HEK293 (cell line): ENCODE measurements around the gene FOXD3.

Experiments
- CTCF ChIA-PET: fragments of 350-600 bp; formaldehyde crosslinking; extraction: SDS; loops from one replicate; lab custom pipeline; 2021; ENCODE audit warnings: antibody characterized with exemption; lab: Yijun Ruan, JAX
- POLR2A ChIA-PET: fragments of 300-600 bp; formaldehyde crosslinking; extraction: SDS; loops from one replicate; lab custom pipeline; 2020; ENCODE audit warnings: antibody characterized with exemption, inconsistent platforms; lab: Yijun Ruan, JAX
- H3K27ac ChIP-seq: fragments of 200-500 bp; sonication (Bioruptor generic); 2 replicates; pipeline ENCODE4 v1.5.1; 2014; ENCODE audit warnings: low read depth, low read length, control low read depth, inconsistent platforms; ENCODE audit errors: extremely low read depth
- H3K36me3 ChIP-seq, 2 experiments: fragments of 200-500 bp in 1 of 2; sonication (Bioruptor generic) in 1 of 2; 1 replicate in 1 of 2; 2 replicates in 1 of 2; pipeline ENCODE4 v1.5.1; 2014 to 2017; ENCODE audit warnings: inconsistent platforms in 2 of 2, low read length in 2 of 2; ENCODE audit not compliant: control insufficient read depth in 2 of 2, insufficient read depth in 1 of 2
- H3K4me1 ChIP-seq: fragments of 200-500 bp; sonication (Bioruptor generic); 2 replicates; pipeline ENCODE4 v1.5.1; 2014; ENCODE audit warnings: mild to moderate bottlenecking, low read length, inconsistent platforms; ENCODE audit not compliant: control insufficient read depth, insufficient read depth
- H3K4me3 ChIP-seq: 2 replicates; pipeline ENCODE4 v1.5.1; 2011; ENCODE audit warnings: low read depth, mild to moderate bottlenecking, control low read depth, low read length, moderate library complexity
- H3K9me3 ChIP-seq: fragments of 200-500 bp; sonication (Bioruptor generic); 2 replicates; pipeline ENCODE4 v1.5.1; 2014; ENCODE audit warnings: low read depth, low read length, inconsistent platforms; ENCODE audit not compliant: control insufficient read depth, insufficient read depth
- FEZF1 ChIP-seq: fragments of 450-650 bp; formaldehyde crosslinking; IDR thresholded peaks from 2 replicates; pipeline ENCODE4 v1.5.1; 2016; ENCODE audit warnings: missing biosample characterization, missing genetic modification characterization
- ZIC2 ChIP-seq: fragments of 450-650 bp; formaldehyde crosslinking; IDR thresholded peaks from 2 replicates; pipeline ENCODE4 v1.5.1; 2016; ENCODE audit warnings: missing biosample characterization, missing genetic modification characterization
- ZNF112 ChIP-seq: fragments of 450-650 bp; formaldehyde crosslinking; IDR thresholded peaks from 2 replicates; pipeline ENCODE4 v1.5.0; 2017; ENCODE audit warnings: missing biosample characterization, missing genetic modification characterization
- ZNF114 ChIP-seq: fragments of 450-650 bp; formaldehyde crosslinking; IDR thresholded peaks from 2 replicates; pipeline ENCODE4 v1.5.0; 2017; ENCODE audit warnings: missing biosample characterization, missing genetic modification characterization
- ZNF132 ChIP-seq: fragments of 450-650 bp; formaldehyde crosslinking; IDR thresholded peaks from 2 replicates; pipeline ENCODE4 v1.5.1; 2017; ENCODE audit warnings: missing biosample characterization, missing genetic modification characterization, borderline replicate concordance
- ZNF423 ChIP-seq: fragments of 450-650 bp; formaldehyde crosslinking; IDR thresholded peaks from 2 replicates; pipeline ENCODE4 v1.5.1; 2016; ENCODE audit warnings: missing biosample characterization, missing genetic modification characterization
- ZNF426 ChIP-seq: fragments of 450-650 bp; formaldehyde crosslinking; IDR thresholded peaks from 2 replicates; pipeline ENCODE4 v1.5.1; 2017; ENCODE audit warnings: missing biosample characterization, missing genetic modification characterization, mild to moderate bottlenecking, inconsistent platforms, moderate library complexity
- ZNF433 ChIP-seq: fragments of 450-650 bp; formaldehyde crosslinking; IDR thresholded peaks from 2 replicates; pipeline ENCODE4 v1.5.1; 2016; ENCODE audit warnings: missing biosample characterization, missing genetic modification characterization, low read depth
- ZNF514 ChIP-seq: fragments of 450-650 bp; formaldehyde crosslinking; IDR thresholded peaks from 2 replicates; pipeline ENCODE4 v1.5.1; 2016; ENCODE audit warnings: missing biosample characterization, missing genetic modification characterization
- ZNF548 ChIP-seq: fragments of 450-650 bp; formaldehyde crosslinking; IDR thresholded peaks from 2 replicates; pipeline ENCODE4 v1.5.1; 2016; ENCODE audit warnings: missing biosample characterization, missing genetic modification characterization
- ZNF571 ChIP-seq: fragments of 450-650 bp; formaldehyde crosslinking; IDR thresholded peaks from 2 replicates; pipeline ENCODE4 v1.5.0; 2017; ENCODE audit warnings: missing biosample characterization, missing genetic modification characterization
- ZNF660 ChIP-seq: fragments of 450-650 bp; IDR thresholded peaks from 2 replicates; pipeline ENCODE4 v1.5.1; 2018; ENCODE audit warnings: missing biosample characterization, mild to moderate bottlenecking, missing genetic modification characterization
- ZNF670 ChIP-seq: fragments of 450-650 bp; formaldehyde crosslinking; IDR thresholded peaks from 2 replicates; pipeline ENCODE4 v1.5.1; 2016; ENCODE audit warnings: missing biosample characterization, missing genetic modification characterization, low read depth
- TF ChIP-seq, protein P1 (sequence below): fragments of 450-650 bp; formaldehyde crosslinking; IDR thresholded peaks from 2 replicates; pipeline ENCODE4 v1.5.1; 2016; ENCODE audit warnings: missing biosample characterization, missing genetic modification characterization
- TF ChIP-seq, protein P2 (sequence below): fragments of 450-650 bp; formaldehyde crosslinking; IDR thresholded peaks from 2 replicates; pipeline ENCODE4 v1.5.1; 2016; ENCODE audit warnings: missing biosample characterization, missing genetic modification characterization, borderline replicate concordance
- TF ChIP-seq, protein P3 (sequence below): fragments of 450-650 bp; formaldehyde crosslinking; IDR thresholded peaks from 2 replicates; pipeline ENCODE4 v1.5.1; 2016; ENCODE audit warnings: missing biosample characterization, missing genetic modification characterization
- TF ChIP-seq, protein P4 (sequence below): fragments of 450-650 bp; formaldehyde crosslinking; IDR thresholded peaks from 2 replicates; pipeline ENCODE4 v1.5.1; 2016; ENCODE audit warnings: missing biosample characterization, missing genetic modification characterization
- TF ChIP-seq, protein P5 (sequence below): fragments of 450-650 bp; formaldehyde crosslinking; IDR thresholded peaks from 2 replicates; pipeline ENCODE4 v1.5.1; 2016; ENCODE audit warnings: missing biosample characterization, missing genetic modification characterization
- TF ChIP-seq, protein P6 (sequence below): fragments of 450-650 bp; IDR thresholded peaks from 2 replicates; pipeline ENCODE4 v1.5.1; 2018; ENCODE audit warnings: missing biosample characterization, mild to moderate bottlenecking, missing genetic modification characterization

FOXD3 gene

DNA sequence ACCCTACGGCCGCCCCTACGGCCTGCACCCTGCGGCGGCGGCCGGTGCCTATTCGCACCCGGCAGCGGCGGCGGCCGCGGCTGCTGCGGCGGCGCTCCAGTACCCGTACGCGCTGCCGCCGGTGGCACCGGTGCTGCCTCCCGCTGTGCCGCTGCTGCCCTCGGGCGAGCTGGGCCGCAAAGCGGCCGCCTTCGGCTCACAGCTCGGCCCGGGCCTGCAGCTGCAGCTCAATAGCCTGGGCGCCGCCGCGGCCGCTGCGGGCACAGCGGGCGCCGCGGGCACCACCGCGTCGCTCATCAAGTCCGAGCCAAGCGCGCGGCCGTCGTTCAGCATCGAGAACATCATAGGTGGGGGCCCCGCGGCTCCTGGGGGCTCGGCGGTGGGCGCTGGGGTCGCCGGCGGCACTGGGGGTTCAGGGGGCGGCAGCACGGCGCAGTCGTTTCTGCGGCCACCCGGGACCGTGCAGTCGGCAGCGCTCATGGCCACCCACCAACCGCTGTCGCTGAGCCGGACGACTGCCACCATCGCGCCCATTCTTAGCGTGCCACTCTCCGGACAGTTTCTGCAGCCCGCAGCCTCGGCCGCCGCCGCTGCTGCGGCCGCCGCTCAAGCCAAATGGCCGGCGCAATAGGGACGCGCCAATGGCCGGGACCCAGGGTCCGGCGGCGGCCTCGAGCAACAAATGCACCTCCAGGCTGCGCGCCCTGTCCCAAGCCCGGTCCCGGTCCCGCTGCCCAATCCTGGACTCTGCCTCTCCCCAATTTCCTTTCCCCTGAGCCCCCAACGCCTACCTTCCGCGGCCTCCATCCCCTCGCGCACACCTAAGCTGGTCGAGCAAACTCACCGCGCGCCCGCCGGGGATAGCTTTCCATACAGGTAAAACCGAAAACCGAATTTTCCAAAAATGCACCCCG lies 1.8 kb downstream of the FOXD3 start (continued):
- TF ChIP-seq, protein P1, sequence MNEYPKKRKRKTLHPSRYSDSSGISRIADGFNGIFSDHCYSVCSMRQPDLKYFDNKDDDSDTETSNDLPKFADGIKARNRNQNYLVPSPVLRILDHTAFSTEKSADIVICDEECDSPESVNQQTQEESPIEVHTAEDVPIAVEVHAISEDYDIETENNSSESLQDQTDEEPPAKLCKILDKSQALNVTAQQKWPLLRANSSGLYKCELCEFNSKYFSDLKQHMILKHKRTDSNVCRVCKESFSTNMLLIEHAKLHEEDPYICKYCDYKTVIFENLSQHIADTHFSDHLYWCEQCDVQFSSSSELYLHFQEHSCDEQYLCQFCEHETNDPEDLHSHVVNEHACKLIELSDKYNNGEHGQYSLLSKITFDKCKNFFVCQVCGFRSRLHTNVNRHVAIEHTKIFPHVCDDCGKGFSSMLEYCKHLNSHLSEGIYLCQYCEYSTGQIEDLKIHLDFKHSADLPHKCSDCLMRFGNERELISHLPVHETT (tag by site-specific recombination): no peak
- no peak for TF ChIP-seq ZIC2 (tag by site-specific recombination)
- TF ChIP-seq ZNF660 (tag by site-specific recombination): 0 out of 2 replicates have a peak, but pooled peaks have one; percentile 4
- TF ChIP-seq ZNF132 (tag by site-specific recombination): no peak
- no peak for TF ChIP-seq ZNF112 (tag by site-specific recombination)

DNA sequence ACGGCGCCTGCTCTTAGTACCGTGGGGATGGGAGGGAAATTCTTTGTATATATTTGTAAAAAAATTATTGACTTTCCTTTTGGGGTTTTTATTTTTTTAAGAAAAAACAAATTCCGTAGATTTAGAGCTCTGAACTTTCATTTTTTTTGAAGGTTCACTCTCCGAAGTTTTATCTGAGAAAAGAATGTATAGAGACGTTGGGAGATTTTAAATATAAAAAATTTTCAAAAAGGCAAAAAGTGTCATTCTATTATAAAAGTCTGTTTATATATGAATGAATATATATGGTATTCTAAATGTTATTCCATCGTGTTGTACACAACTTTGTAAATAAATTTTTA lies 2.4 kb downstream of the FOXD3 start:
- Histone ChIP-seq H3K27ac (no peak overlapping the region; the same call in 1 of the 2 replicates), H3K4me3 (no peak overlapping the region; the same call in 1 of the 2 replicates), H3K4me1 (peaks cover 5% of the 10 kb centered on the region; the same call in 1 of the 2 replicates), H3K36me3 (no peaks in the 10 kb centered on the region), H3K9me3 (no peaks in the 10 kb centered on the region)
- ChIA-PET CTCF (interaction anchor here (0.6 to 3.8 kb wide), 5 partner anchors 25 to 837 kb away, joined by 3 to 34 read pairs (median 3); no protein-coding TSS in a partner anchor), POLR2A (interaction anchor here (1.1 kb wide), 1 partner anchor 10 kb away, joined by 3 read pairs; no protein-coding TSS in a partner anchor)
- TF ChIP-seq ZNF114 (no peak), FEZF1 (tag by site-specific recombination) (no peak), ZNF433 (tag by site-specific recombination) (no peak), ZNF426 (no peak), ZNF548 (tag by site-specific recombination) (no peak), ZNF670 (tag by site-specific recombination) (no peak), ZNF571 (tag by site-specific recombination) (no peak), ZNF423 (no peak), ZNF514 (tag by site-specific recombination) (no peak)
- TF ChIP-seq, protein P2, sequence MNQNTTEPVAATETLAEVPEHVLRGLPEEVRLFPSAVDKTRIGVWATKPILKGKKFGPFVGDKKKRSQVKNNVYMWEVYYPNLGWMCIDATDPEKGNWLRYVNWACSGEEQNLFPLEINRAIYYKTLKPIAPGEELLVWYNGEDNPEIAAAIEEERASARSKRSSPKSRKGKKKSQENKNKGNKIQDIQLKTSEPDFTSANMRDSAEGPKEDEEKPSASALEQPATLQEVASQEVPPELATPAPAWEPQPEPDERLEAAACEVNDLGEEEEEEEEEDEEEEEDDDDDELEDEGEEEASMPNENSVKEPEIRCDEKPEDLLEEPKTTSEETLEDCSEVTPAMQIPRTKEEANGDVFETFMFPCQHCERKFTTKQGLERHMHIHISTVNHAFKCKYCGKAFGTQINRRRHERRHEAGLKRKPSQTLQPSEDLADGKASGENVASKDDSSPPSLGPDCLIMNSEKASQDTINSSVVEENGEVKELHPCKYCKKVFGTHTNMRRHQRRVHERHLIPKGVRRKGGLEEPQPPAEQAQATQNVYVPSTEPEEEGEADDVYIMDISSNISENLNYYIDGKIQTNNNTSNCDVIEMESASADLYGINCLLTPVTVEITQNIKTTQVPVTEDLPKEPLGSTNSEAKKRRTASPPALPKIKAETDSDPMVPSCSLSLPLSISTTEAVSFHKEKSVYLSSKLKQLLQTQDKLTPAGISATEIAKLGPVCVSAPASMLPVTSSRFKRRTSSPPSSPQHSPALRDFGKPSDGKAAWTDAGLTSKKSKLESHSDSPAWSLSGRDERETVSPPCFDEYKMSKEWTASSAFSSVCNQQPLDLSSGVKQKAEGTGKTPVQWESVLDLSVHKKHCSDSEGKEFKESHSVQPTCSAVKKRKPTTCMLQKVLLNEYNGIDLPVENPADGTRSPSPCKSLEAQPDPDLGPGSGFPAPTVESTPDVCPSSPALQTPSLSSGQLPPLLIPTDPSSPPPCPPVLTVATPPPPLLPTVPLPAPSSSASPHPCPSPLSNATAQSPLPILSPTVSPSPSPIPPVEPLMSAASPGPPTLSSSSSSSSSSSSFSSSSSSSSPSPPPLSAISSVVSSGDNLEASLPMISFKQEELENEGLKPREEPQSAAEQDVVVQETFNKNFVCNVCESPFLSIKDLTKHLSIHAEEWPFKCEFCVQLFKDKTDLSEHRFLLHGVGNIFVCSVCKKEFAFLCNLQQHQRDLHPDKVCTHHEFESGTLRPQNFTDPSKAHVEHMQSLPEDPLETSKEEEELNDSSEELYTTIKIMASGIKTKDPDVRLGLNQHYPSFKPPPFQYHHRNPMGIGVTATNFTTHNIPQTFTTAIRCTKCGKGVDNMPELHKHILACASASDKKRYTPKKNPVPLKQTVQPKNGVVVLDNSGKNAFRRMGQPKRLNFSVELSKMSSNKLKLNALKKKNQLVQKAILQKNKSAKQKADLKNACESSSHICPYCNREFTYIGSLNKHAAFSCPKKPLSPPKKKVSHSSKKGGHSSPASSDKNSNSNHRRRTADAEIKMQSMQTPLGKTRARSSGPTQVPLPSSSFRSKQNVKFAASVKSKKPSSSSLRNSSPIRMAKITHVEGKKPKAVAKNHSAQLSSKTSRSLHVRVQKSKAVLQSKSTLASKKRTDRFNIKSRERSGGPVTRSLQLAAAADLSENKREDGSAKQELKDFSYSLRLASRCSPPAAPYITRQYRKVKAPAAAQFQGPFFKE: no peak
- TF ChIP-seq, protein P3, sequence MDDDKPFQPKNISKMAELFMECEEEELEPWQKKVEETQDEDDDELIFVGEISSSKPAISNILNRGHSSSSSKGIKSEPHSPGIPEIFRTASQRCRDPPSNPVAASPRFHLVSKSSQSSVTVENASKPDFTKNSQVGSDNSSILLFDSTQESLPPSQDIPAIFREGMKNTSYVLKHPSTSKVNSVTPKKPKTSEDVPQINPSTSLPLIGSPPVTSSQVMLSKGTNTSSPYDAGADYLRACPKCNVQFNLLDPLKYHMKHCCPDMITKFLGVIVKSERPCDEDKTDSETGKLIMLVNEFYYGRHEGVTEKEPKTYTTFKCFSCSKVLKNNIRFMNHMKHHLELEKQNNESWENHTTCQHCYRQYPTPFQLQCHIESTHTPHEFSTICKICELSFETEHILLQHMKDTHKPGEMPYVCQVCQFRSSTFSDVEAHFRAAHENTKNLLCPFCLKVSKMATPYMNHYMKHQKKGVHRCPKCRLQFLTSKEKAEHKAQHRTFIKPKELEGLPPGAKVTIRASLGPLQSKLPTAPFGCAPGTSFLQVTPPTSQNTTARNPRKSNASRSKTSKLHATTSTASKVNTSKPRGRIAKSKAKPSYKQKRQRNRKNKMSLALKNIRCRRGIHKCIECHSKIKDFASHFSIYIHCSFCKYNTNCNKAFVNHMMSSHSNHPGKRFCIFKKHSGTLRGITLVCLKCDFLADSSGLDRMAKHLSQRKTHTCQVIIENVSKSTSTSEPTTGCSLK (tag by site-specific recombination): no peak
- TF ChIP-seq, protein P4, sequence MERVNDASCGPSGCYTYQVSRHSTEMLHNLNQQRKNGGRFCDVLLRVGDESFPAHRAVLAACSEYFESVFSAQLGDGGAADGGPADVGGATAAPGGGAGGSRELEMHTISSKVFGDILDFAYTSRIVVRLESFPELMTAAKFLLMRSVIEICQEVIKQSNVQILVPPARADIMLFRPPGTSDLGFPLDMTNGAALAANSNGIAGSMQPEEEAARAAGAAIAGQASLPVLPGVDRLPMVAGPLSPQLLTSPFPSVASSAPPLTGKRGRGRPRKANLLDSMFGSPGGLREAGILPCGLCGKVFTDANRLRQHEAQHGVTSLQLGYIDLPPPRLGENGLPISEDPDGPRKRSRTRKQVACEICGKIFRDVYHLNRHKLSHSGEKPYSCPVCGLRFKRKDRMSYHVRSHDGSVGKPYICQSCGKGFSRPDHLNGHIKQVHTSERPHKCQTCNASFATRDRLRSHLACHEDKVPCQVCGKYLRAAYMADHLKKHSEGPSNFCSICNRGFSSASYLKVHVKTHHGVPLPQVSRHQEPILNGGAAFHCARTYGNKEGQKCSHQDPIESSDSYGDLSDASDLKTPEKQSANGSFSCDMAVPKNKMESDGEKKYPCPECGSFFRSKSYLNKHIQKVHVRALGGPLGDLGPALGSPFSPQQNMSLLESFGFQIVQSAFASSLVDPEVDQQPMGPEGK (tag by site-specific recombination): no peak
- TF ChIP-seq, protein P5, sequence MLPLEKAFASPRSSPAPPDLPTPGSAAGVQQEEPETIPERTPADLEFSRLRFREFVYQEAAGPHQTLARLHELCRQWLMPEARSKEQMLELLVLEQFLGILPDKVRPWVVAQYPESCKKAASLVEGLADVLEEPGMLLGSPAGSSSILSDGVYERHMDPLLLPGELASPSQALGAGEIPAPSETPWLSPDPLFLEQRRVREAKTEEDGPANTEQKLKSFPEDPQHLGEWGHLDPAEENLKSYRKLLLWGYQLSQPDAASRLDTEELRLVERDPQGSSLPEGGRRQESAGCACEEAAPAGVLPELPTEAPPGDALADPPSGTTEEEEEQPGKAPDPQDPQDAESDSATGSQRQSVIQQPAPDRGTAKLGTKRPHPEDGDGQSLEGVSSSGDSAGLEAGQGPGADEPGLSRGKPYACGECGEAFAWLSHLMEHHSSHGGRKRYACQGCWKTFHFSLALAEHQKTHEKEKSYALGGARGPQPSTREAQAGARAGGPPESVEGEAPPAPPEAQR: no peak
- TF ChIP-seq, protein P6, sequence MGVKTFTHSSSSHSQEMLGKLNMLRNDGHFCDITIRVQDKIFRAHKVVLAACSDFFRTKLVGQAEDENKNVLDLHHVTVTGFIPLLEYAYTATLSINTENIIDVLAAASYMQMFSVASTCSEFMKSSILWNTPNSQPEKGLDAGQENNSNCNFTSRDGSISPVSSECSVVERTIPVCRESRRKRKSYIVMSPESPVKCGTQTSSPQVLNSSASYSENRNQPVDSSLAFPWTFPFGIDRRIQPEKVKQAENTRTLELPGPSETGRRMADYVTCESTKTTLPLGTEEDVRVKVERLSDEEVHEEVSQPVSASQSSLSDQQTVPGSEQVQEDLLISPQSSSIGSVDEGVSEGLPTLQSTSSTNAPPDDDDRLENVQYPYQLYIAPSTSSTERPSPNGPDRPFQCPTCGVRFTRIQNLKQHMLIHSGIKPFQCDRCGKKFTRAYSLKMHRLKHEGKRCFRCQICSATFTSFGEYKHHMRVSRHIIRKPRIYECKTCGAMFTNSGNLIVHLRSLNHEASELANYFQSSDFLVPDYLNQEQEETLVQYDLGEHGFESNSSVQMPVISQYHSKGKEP: no peak
